Naive thymus-derived CD8-positive, alpha-beta T cell (primary cell): ENCODE results near the gene GDI2. TPM values are rescaled to one million over a fixed set of nuclear protein-coding genes. Genes with fewer than 3 reads are reported as not detected.
A peak's percentile ranks its signal among the peaks of the same experiment; 100 is the strongest.

Source experiments
- ATAC-seq, 2 donors: fragments of 150-1000 bp; cut with Tn5 transposase in 1 of 2; sonication (Bioruptor Pico), chemical (Tn5 transposase) in 1 of 2; 1 replicate in 1 of 2; 2 replicates in 1 of 2; pipeline ENCODE4 v1.10.0; 2021; ENCODE audit warnings: mild to moderate bottlenecking in 2 of 2, moderate library complexity in 2 of 2
- POLR2A ChIA-PET: fragments of 350-600 bp; sonication (Branson Sonifier 250); formaldehyde crosslinking; loops from one replicate; lab custom pipeline; 2021; ENCODE audit warnings: antibody characterized with exemption; lab: Charles Lee
- DNase-seq, 10 donors: peaks; one replicate each; pipeline versions ENCODE4 v3.0.0 to v3.0.0-alpha.2; 2020 to 2022
- H3K27ac Mint-ChIP-seq, 10 donors: one replicate each; pipeline ENCODE4 v1.8.0; 2020 to 2022; ENCODE audit warnings: mild to moderate bottlenecking in 10 of 10, mixed read lengths in 10 of 10, moderate library complexity in 4 of 10, inconsistent platforms in 1 of 10
- H3K27me3 Mint-ChIP-seq, 5 donors: one replicate each; pipeline ENCODE4 v1.8.0; 2021 to 2022; ENCODE audit warnings: mixed read lengths in 5 of 5
- H3K36me3 Mint-ChIP-seq, 3 donors: one replicate each; pipeline ENCODE4 v1.8.0; 2020 to 2022; ENCODE audit warnings: mixed read lengths in 3 of 3, mild to moderate bottlenecking in 2 of 3, inconsistent platforms in 1 of 3
- H3K4me1 Mint-ChIP-seq, 4 donors: one replicate each; pipeline ENCODE4 v1.8.0; 2021 to 2022; ENCODE audit warnings: mixed read lengths in 4 of 4
- H3K4me3 Mint-ChIP-seq, 10 donors: one replicate each; pipeline ENCODE4 v1.8.0; 2020 to 2022; ENCODE audit warnings: mild to moderate bottlenecking in 10 of 10, mixed read lengths in 10 of 10, moderate library complexity in 6 of 10, inconsistent platforms in 1 of 10
- H3K9me3 Mint-ChIP-seq, 9 donors: one replicate each; pipeline ENCODE4 v1.8.0; 2020 to 2022; ENCODE audit warnings: mixed read lengths in 9 of 9, mild to moderate bottlenecking in 3 of 9, inconsistent platforms in 1 of 9, moderate library complexity in 1 of 9
- polyA plus RNA-seq, 3 donors: library from polyadenylated mRNA; unstranded; fragments of 300-500 nt; fragmentation: Illumina TruSeq; gene quantifications; one replicate each; pipeline ENCODE4 v1.2.3, GENCODE V29; 2021
- total RNA-seq, 8 experiments: library from RNA in 2 of 8; stranded (reverse) in 2 of 8; gene quantifications; one replicate each; pipeline ENCODE4 v1.2.3 and lab custom pipeline; 2021 to 2026

GDI2 gene
- total and polyA plus RNA-seq, 5 experiments from 2014 or later, result 122 to 171 (median 145) TPM

- peak overlapping the region; percentile 43 to 81 (median 76) for H3K4me3 Mint-ChIP-seq
- peaks cover 18 to 62% (median 39%) of the 10 kb centered on the region in 4 donors for H3K4me1 Mint-ChIP-seq
- peak in 1 of 2 donors; percentile 14 for ATAC-seq
- POLR2A ChIA-PET, result interaction anchor here (0.9 to 1.9 kb wide), 6 partner anchors 12 to 112 kb away, joined by 3 to 19 read pairs (median 4); partner anchors contain the start of gene GDI2
- no peaks in the 10 kb centered on the region for H3K27me3 Mint-ChIP-seq
- H3K36me3 Mint-ChIP-seq, result peaks cover 0 to 72% (median 22%) of the 10 kb centered on the region in 3 donors
- H3K27ac Mint-ChIP-seq, result peak overlapping the region; percentile 87 to 97 (median 92)
- no peak for DNase-seq
- no peaks in the 10 kb centered on the region for H3K9me3 Mint-ChIP-seq
Measured at GRCh38 chr10:5776136-5776880, 36.9 kb downstream of the GDI2 start.

- Mint-ChIP-seq H3K27me3 (no peaks in the 10 kb centered on the region), H3K36me3 (peaks cover 0 to 69% (median 21%) of the 10 kb centered on the region in 3 donors)
- POLR2A ChIA-PET, result interaction anchor here (0.9 to 1.9 kb wide), 6 partner anchors 12 to 113 kb away, joined by 3 to 19 read pairs (median 4); partner anchors contain the start of gene GDI2
Measured at GRCh38 chr10:5775685-5776084, 37.5 kb downstream of the GDI2 start.

DNA sequence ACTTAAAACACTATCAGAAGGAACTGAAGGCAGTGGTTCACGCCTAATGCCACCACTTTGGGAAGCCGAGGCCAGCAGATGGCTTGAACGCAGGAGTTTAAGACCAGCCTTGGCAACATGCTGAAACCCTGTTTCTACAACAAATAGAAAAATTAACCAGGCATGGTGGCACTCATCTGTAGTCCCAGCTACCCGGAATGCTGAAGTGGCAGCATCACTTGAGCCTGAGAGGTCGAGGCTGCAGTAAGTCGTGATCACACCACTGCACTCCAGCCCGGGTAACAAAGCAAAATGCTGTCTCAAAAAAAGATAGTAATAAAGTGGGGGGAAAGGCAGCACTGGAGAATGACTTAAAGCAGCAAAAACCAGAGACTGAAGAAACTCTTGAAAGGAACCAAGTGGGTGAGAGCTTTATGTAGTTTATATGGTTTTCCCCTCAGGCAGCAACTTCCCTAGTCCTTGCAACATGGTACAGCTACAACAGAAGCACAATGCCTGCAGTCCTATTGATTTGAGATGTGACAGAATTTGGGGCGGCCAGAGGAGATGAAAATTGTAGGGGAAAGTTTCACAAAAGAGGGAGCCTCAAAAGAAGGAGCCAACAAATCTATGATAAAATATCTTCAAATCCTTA, 38.1 kb downstream of the GDI2 start:
- ATAC-seq (no peak), DNase-seq (no peak)
- Mint-ChIP-seq H3K4me1 (peaks cover 17 to 55% (median 35%) of the 10 kb centered on the region in 4 donors), H3K4me3 (peak overlapping the region; percentile 43 to 81 (median 76)), H3K36me3 (peaks cover 0 to 69% (median 21%) of the 10 kb centered on the region in 3 donors), H3K9me3 (no peaks in the 10 kb centered on the region), H3K27me3 (no peaks in the 10 kb centered on the region), H3K27ac (peak overlapping the region; percentile 87 to 97 (median 92))
- POLR2A ChIA-PET, result interaction anchor here (1.4 to 1.9 kb wide), 3 partner anchors 12 to 48 kb away, joined by 3 to 19 read pairs (median 6); partner anchors contain the start of gene GDI2

More at GRCh38 chr10:5775685-5776084, 37.5 kb downstream of the GDI2 start:
- H3K27ac Mint-ChIP-seq, result peak overlapping the region; percentile 87 to 97 (median 92)
- ATAC-seq (peak; percentile 98 to 99), DNase-seq (peak; percentile 68 to 90 (median 84))
- H3K9me3 Mint-ChIP-seq, result no peaks in the 10 kb centered on the region
- H3K4me3 Mint-ChIP-seq, result peak overlapping the region; percentile 43 to 81 (median 76)
- peaks cover 18 to 58% (median 37%) of the 10 kb centered on the region in 4 donors for H3K4me1 Mint-ChIP-seq

DNA sequence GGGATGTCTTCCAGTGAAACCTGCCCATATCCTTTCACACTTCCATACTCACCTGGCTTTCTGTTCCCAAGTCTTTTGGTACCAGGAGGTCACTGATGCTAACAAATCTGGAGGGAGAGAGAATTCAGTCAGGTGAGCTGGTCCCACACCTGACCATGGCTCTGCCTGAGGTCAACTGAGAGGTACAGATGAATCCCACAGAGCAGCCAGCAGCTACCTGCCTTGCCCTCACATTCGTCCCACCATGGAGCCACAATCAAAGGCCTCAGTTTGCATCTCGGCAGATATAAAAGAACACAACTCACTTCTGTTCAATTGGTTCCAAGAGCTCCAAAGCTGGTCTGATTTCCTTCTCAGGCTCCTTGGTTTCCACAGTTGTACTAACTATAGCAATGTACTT, 47.0 kb downstream of the GDI2 start:
- no peaks in the 10 kb centered on the region for H3K27me3 Mint-ChIP-seq
- peak overlapping the region in 6 of 10 donors; percentile 8 to 64 (median 28) for H3K27ac Mint-ChIP-seq
- DNase-seq (no peak), ATAC-seq (no peak)
- H3K4me1 Mint-ChIP-seq, result peaks cover 0 to 6% (median 2%) of the 10 kb centered on the region in 4 donors
- H3K9me3 Mint-ChIP-seq, result no peaks in the 10 kb centered on the region
- no peak overlapping the region for H3K4me3 Mint-ChIP-seq
- H3K36me3 Mint-ChIP-seq, result peaks cover 15 to 81% (median 42%) of the 10 kb centered on the region in 3 donors
- POLR2A ChIA-PET, result interaction anchor here (1.1 kb wide), 1 partner anchor 101 kb away, joined by 5 read pairs; no protein-coding TSS in a partner anchor

DNA sequence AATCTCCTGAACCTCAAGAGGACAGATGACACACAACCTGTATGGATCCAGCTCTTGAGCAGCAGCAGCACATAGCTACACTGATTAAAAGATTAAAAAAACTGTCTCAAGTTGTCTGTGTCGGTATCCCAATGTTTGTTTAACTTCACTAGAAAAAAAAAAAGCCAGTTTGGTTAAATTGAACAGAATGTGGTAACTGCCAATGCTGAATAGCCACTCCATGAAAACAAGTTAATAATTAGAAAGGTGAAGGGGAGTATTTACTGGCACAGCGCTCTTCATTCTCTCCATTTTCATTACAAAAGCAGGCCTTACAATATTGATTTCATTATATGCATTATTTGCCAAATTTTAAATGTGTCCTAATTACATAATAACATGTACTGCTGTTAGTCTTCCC, 47.6 kb downstream of the GDI2 start:
- Mint-ChIP-seq H3K9me3 (no peaks in the 10 kb centered on the region), H3K4me1 (peaks cover 0 to 6% (median 2%) of the 10 kb centered on the region in 4 donors), H3K27me3 (no peaks in the 10 kb centered on the region), H3K27ac (peak overlapping the region in 6 of 10 donors; percentile 1 to 64 (median 14)), H3K4me3 (no peak overlapping the region), H3K36me3 (peaks cover 20 to 87% (median 47%) of the 10 kb centered on the region in 3 donors)
- POLR2A ChIA-PET, result interaction anchor here (1.1 kb wide), 1 partner anchor 100 kb away, joined by 5 read pairs; no protein-coding TSS in a partner anchor
- ATAC-seq (no peak), DNase-seq (no peak)

DNA sequence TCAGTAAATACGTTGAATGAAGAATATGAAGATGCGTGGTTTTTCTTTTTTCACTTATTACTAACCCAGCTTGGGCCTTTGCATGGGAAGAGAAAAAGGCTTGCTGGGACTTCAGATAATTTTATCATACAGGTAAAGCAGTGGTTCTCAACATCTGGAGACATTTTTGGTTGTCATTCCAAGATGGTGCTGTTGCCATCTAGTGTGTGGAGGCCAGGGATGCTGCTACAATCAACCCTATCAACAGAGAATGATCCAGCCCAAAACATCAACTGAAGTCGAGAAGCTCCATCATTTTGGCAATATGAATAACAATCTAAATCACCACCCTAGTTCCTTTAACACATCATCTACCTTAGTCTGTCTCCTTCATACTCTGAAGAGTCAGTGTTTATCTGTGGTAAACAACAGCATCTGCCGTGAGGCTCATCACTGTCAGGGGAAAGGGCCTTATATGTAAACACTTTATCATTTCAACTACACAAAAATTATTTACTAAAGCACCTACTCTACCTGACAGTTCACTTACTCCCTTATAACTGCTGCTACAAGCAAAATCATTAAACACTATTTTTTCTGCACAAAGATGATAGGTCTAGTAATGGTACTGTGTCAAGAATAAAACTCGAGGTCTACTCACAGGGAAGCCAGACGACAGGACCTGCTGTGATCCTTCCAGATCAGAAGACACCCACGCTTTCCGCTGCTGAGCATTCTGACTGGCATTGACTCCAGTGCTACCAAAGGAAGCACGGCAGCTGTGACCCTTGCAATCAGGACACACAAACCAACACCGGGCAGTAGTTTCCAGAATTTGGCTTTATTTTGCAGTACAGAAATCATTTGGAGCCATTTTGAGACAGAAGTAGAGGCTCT, 48.6 kb downstream of the GDI2 start:
- H3K4me3 Mint-ChIP-seq, result no peak overlapping the region
- H3K27me3 Mint-ChIP-seq, result no peaks in the 10 kb centered on the region
- peaks cover 29 to 92% (median 53%) of the 10 kb centered on the region in 3 donors for H3K36me3 Mint-ChIP-seq
- POLR2A ChIA-PET, result interaction anchor here (1.1 to 1.6 kb wide), 2 partner anchors 11 to 99 kb away, joined by 5 to 6 read pairs; no protein-coding TSS in a partner anchor
- no peaks in the 10 kb centered on the region for H3K9me3 Mint-ChIP-seq
- peak overlapping the region in 8 of 10 donors; percentile 7 to 66 (median 38) for H3K27ac Mint-ChIP-seq
- no peak for DNase-seq
- ATAC-seq, result no peak
- peaks cover 0 to 6% (median 1%) of the 10 kb centered on the region in 4 donors for H3K4me1 Mint-ChIP-seq

GRCh38 chr10:5762531-5762930, 50.7 kb downstream of the GDI2 start:
- ATAC-seq, result no peak
- Mint-ChIP-seq H3K4me1 (peaks cover 0 to 2% (median 1%) of the 10 kb centered on the region in 4 donors), H3K9me3 (no peaks in the 10 kb centered on the region), H3K27me3 (no peaks in the 10 kb centered on the region), H3K4me3 (no peak overlapping the region), H3K27ac (peak overlapping the region in 2 of 10 donors; percentile 12 to 15), H3K36me3 (peaks cover 31 to 93% (median 57%) of the 10 kb centered on the region in 3 donors)
- POLR2A ChIA-PET, result interaction anchor here (0.6 to 1.6 kb wide), 3 partner anchors 10 to 390 kb away, joined by 3 to 6 read pairs (median 4); no protein-coding TSS in a partner anchor
- DNase-seq, result no peak

GRCh38 chr10:5761220-5761619, 52.0 kb downstream of the GDI2 start:
- Mint-ChIP-seq H3K9me3 (no peaks in the 10 kb centered on the region), H3K4me3 (no peak overlapping the region), H3K27ac (no peak overlapping the region), H3K27me3 (no peaks in the 10 kb centered on the region), H3K4me1 (peaks cover 0 to 2% (median 1%) of the 10 kb centered on the region in 4 donors), H3K36me3 (peaks cover 32 to 92% (median 55%) of the 10 kb centered on the region in 3 donors)
- POLR2A ChIA-PET, result interaction anchor here (0.7 kb wide), 1 partner anchor 52 kb away, joined by 3 read pairs; the partner anchor contains the start of gene GDI2
- DNase-seq, result no peak
- no peak for ATAC-seq

GRCh38 chr10:5760515-5760914, 52.7 kb downstream of the GDI2 start:
- H3K4me1 Mint-ChIP-seq, result peaks cover 0 to 2% (median 1%) of the 10 kb centered on the region in 4 donors
- H3K27me3 Mint-ChIP-seq, result no peaks in the 10 kb centered on the region
- H3K9me3 Mint-ChIP-seq, result no peaks in the 10 kb centered on the region
- DNase-seq (no peak), ATAC-seq (no peak)
- H3K36me3 Mint-ChIP-seq, result peaks cover 26 to 88% (median 50%) of the 10 kb centered on the region in 3 donors
- peak overlapping the region in 1 of 10 donors; percentile 63 for H3K27ac Mint-ChIP-seq
- H3K4me3 Mint-ChIP-seq, result no peak overlapping the region
- POLR2A ChIA-PET, result no interaction called here

- POLR2A ChIA-PET, result no interaction called here
- peak overlapping the region; percentile 10 to 82 (median 52) for H3K27ac Mint-ChIP-seq
Measured at GRCh38 chr10:5758927-5759326, 54.3 kb downstream of the GDI2 start.

DNA sequence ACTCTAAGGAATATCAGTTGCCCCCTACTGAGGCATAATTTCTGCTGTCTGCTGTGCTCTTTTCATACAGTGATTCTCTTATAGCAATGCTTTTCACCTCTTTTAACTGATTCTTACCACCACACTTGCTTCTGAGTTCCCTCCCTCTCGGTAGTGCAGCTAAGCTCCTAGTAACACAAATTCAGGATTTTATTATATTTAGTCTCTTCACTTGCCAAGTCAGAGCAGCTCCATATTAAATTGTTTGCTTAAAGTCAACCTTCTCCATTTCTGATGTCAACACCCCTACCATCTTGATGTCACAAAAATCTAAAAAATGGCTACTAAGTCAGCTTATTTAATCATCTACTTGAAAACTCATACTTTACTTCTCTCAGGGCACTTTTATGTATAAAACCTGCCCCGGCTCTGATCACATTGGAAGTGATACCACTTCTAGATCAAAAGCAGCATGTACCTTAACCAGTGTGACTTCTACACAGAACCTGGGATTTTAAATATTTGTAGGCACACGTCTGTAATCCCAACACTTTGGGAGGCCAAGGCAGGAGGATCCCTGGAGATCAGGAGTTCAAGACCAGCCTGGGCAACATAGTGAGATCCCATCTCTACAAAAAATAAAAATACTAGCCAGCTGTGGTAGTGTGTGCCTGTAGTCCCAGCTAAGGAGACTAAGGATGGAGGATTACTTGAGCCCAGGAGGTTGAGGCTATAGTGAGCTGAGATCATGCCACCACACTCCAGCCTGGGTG, 55.3 kb downstream of the GDI2 start:
- POLR2A ChIA-PET, result no interaction called here
- H3K4me1 Mint-ChIP-seq, result peaks cover 2 to 14% (median 8%) of the 10 kb centered on the region in 4 donors
- no peak for ATAC-seq
- no peaks in the 10 kb centered on the region for H3K9me3 Mint-ChIP-seq
- H3K4me3 Mint-ChIP-seq, result no peak overlapping the region
- H3K27ac Mint-ChIP-seq, result peak overlapping the region in 9 of 10 donors; percentile 39 to 82 (median 54)
- DNase-seq, result no peak
- peaks cover 21 to 81% (median 38%) of the 10 kb centered on the region in 3 donors for H3K36me3 Mint-ChIP-seq
- H3K27me3 Mint-ChIP-seq, result no peaks in the 10 kb centered on the region

More at GRCh38 chr10:5758927-5759326, 54.3 kb downstream of the GDI2 start:
- ATAC-seq, result no peak
- no peaks in the 10 kb centered on the region for H3K9me3 Mint-ChIP-seq
- H3K27me3 Mint-ChIP-seq, result no peaks in the 10 kb centered on the region
- no peak overlapping the region for H3K4me3 Mint-ChIP-seq
- no peak for DNase-seq
- peaks cover 21 to 78% (median 37%) of the 10 kb centered on the region in 3 donors for H3K36me3 Mint-ChIP-seq
- H3K4me1 Mint-ChIP-seq, result peaks cover 0 to 6% (median 1%) of the 10 kb centered on the region in 4 donors
